PC-3 (cell line): Measurements from ENCODE around the gene ZNF524. TPM values are rescaled to one million over a fixed set of nuclear protein-coding genes. Genes with fewer than 3 reads are reported as not detected.

Experiments used
- ATAC-seq: fragments of 200-7000 bp; cut with Tn5 transposase; 2 replicates; pipeline ENCODE4 v1.9.1; 2020; ENCODE audit warnings: mild to moderate bottlenecking, moderate library complexity
- BruUV-seq: library from RNA; stranded (reverse); fragments of 400-500 nt; replicated peaks from 2 replicates; lab custom pipeline; 2021; lab: Mats Ljungman, UMichigan
- CTCF ChIA-PET: fragments of 300-600 bp; sonication (Branson Sonifier 250); formaldehyde crosslinking; loops from one replicate; lab custom pipeline; 2022; ENCODE audit warnings: antibody characterized with exemption; lab: Charles Lee
- POLR2A ChIA-PET: fragments of 300-600 bp; sonication (Branson Sonifier 250); formaldehyde crosslinking; loops from one replicate; lab custom pipeline; 2022; ENCODE audit warnings: antibody characterized with exemption; ENCODE audit not compliant: unreplicated experiment; lab: Charles Lee
- DNase-seq: peaks from one replicate; pipeline ENCODE4 v3.0.0-alpha.2; 2015
- H2AFZ ChIP-seq: fragments of 300-600 bp; sonication (generic); 2 replicates; pipeline ENCODE4 v1.6.0; 2016; ENCODE audit warnings: antibody characterized with exemption, low read length
- H3F3A ChIP-seq: fragments of 300-600 bp; sonication (generic); one replicate; pipeline ENCODE4 v1.6.0; 2017; ENCODE audit warnings: antibody characterized with exemption, low read length, control low read depth, mild to moderate bottlenecking; ENCODE audit not compliant: unreplicated experiment
- H3K27ac ChIP-seq: fragments of 300-600 bp; sonication (generic); 2 replicates; pipeline ENCODE4 v1.5.1; 2016; ENCODE audit warnings: mild to moderate bottlenecking, low read length
- H3K27me3 ChIP-seq: fragments of 300-600 bp; sonication (generic); 2 replicates; pipeline ENCODE4 v1.6.1; 2016; ENCODE audit warnings: low read length, mixed read lengths
- H3K36me3 ChIP-seq: fragments of 300-600 bp; sonication (generic); 2 replicates; pipeline ENCODE4 v1.6.1; 2016; ENCODE audit warnings: low read depth, mixed run types, low read length, mixed read lengths
- H3K4me1 ChIP-seq: fragments of 300-600 bp; sonication (generic); 2 replicates; pipeline ENCODE4 v1.5.1; 2016; ENCODE audit warnings: low read length; ENCODE audit not compliant: insufficient read depth
- H3K4me2 ChIP-seq: fragments of 300-600 bp; sonication (generic); 2 replicates; pipeline ENCODE4 v1.6.0; 2016; ENCODE audit warnings: low read length
- H3K4me3 ChIP-seq: fragments of 300-600 bp; sonication (generic); 2 replicates; pipeline ENCODE4 v1.5.1; 2016; ENCODE audit warnings: mild to moderate bottlenecking, low read length, mixed read lengths
- H3K79me2 ChIP-seq: fragments of 300-600 bp; sonication (generic); 2 replicates; pipeline ENCODE4 v1.6.1; 2017; ENCODE audit warnings: low read length, mixed read lengths
- H3K9ac ChIP-seq: fragments of 300-600 bp; sonication (generic); 2 replicates; pipeline ENCODE4 v1.6.0; 2016; ENCODE audit warnings: mild to moderate bottlenecking, low read length
- H3K9me2 ChIP-seq: fragments of 300-600 bp; sonication (generic); replicated peaks from 2 replicates; pipeline ENCODE4 v1.6.1; 2016; ENCODE audit warnings: mixed run types, low read length, mixed read lengths
- H3K9me3 ChIP-seq: fragments of 300-600 bp; sonication (generic); 2 replicates; pipeline ENCODE4 v1.6.1; 2016; ENCODE audit warnings: low read length, mixed read lengths
- H4K20me1 ChIP-seq: fragments of 300-600 bp; sonication (generic); 2 replicates; pipeline ENCODE4 v1.6.1; 2016; ENCODE audit warnings: low read length, mixed read lengths
- CTCF ChIP-seq: fragments of 300-600 bp; sonication (generic); conservative IDR thresholded peaks from 2 replicates; pipeline ENCODE4 v1.5.1; 2017; ENCODE audit warnings: antibody characterized with exemption, low read depth, mild to moderate bottlenecking, low read length
- EZH2 ChIP-seq: fragments of 300-600 bp; sonication (generic); IDR thresholded peaks from one replicate; pipeline ENCODE4 v1.6.1; 2017; ENCODE audit warnings: antibody characterized with exemption, mild to moderate bottlenecking, low read length; ENCODE audit not compliant: unreplicated experiment
- EZH2phosphoT487 ChIP-seq: fragments of 300-600 bp; sonication (generic); IDR thresholded peaks from 2 replicates; pipeline ENCODE4 v1.6.1; 2018; ENCODE audit warnings: mild to moderate bottlenecking, antibody characterized with exemption, low read length, borderline replicate concordance
- intact Hi-C: fragments of 100-400 bp; cut with micrococcal nuclease; formaldehyde crosslinking; loops from 2 replicates; pipeline ENCODE4 v1.9.0; 2023
- total RNA-seq: library from RNA; depleted of rRNA; stranded (reverse); fragments of >200 nt; gene quantifications from 2 replicates; pipeline ENCODE4 v1.2.3, GENCODE V29; 2014

Gene ZNF524
- total RNA-seq, 1 experiment from 2014 or later: 27.7 TPM

GRCh38 chr19:55584871-55585270 lies 15.2 kb upstream of the ZNF524 start:
- DNase-seq: no peak
- Histone ChIP-seq H3K4me3 (no peak overlapping the region), H3K27ac (no peak overlapping the region), H3K9me2 (no peaks in the 10 kb centered on the region), H3F3A (no peaks in the 10 kb centered on the region), H3K79me2 (peaks cover 12% of the 10 kb centered on the region), H2AFZ (no peak overlapping the region), H3K4me1 (peaks cover 15% of the 10 kb centered on the region), H3K9ac (no peak overlapping the region), H3K4me2 (no peak overlapping the region), H3K27me3 (no peaks in the 10 kb centered on the region), H4K20me1 (no peaks in the 10 kb centered on the region), H3K9me3 (no peaks in the 10 kb centered on the region), H3K36me3 (no peaks in the 10 kb centered on the region)
- no TSS peak for BruUV-seq
- ChIA-PET CTCF (no interaction called here), POLR2A (no interaction called here)
- TF ChIP-seq CTCF: no peak
- TF ChIP-seq EZH2: no peak
- no peak for TF ChIP-seq EZH2phosphoT487
- ATAC-seq: no peak
- intact Hi-C loops: no loop called here

- Histone ChIP-seq H2AFZ (peak overlapping the region; percentile 54), H3K9me2 (no peaks in the 10 kb centered on the region), H3K9me3 (no peaks in the 10 kb centered on the region), H4K20me1 (no peaks in the 10 kb centered on the region), H3K4me1 (peaks cover 15% of the 10 kb centered on the region), H3K4me3 (0 out of 2 replicates have a peak overlapping the region, but pooled peaks have one; percentile 22), H3F3A (no peaks in the 10 kb centered on the region), H3K27me3 (no peaks in the 10 kb centered on the region), H3K9ac (no peak overlapping the region), H3K36me3 (no peaks in the 10 kb centered on the region), H3K79me2 (peaks cover 4% of the 10 kb centered on the region), H3K27ac (no peak overlapping the region), H3K4me2 (peak overlapping the region; percentile 50)
- intact Hi-C loops: loop anchor here (2.0 kb wide), 1 partner anchor 39 kb away; the partner anchor contains the start of gene ZNF784
- ATAC-seq (peak; percentile 37), DNase-seq (no peak)
- BruUV-seq: no TSS peak
- CTCF ChIA-PET: no interaction called here
- TF ChIP-seq CTCF (no peak), EZH2phosphoT487 (no peak), EZH2 (no peak)
- POLR2A ChIA-PET: no interaction called here
These were observed 14.3 kb upstream of the ZNF524 start for GRCh38 chr19:55585658-55586339.
